Kidney epithelial cell (primary cell): ENCODE data around the gene CARMIL3. TPM values are rescaled to one million over a fixed set of nuclear protein-coding genes. Genes with fewer than 3 reads are reported as not detected.

ENCODE experiments used
- DNase-seq: peaks from one replicate; pipeline ENCODE4 v3.0.0-alpha.2; 2010; ENCODE audit warnings: low read depth
- H3K27me3 ChIP-seq: 2 replicates; pipeline ENCODE4 v1.6.0; 2011; ENCODE audit warnings: low read length; ENCODE audit not compliant: control insufficient read depth, insufficient read depth
- H3K36me3 ChIP-seq: 2 replicates; pipeline ENCODE4 v1.5.1; 2011; ENCODE audit warnings: low read length; ENCODE audit not compliant: control insufficient read depth, insufficient read depth
- H3K4me3 ChIP-seq: 2 replicates; pipeline ENCODE4 v1.5.1; 2011; ENCODE audit warnings: low read depth, mild to moderate bottlenecking, control low read depth, low read length
- CTCF ChIP-seq: IDR thresholded peaks from 2 replicates; pipeline ENCODE4 v1.5.1; 2011; ENCODE audit warnings: mild to moderate bottlenecking, moderate library complexity, low read length, control low read depth, inconsistent platforms; ENCODE audit not compliant: insufficient read depth, poor library complexity, severe bottlenecking
- total RNA-seq: library from RNA; depleted of rRNA; stranded (reverse); fragments of >200 nt; gene quantifications from 2 replicates; pipeline ENCODE4 v1.2.3, GENCODE V29; 2015

Gene CARMIL3
- total RNA-seq, 1 donor from 2014 or later: 1.5 TPM

DNA sequence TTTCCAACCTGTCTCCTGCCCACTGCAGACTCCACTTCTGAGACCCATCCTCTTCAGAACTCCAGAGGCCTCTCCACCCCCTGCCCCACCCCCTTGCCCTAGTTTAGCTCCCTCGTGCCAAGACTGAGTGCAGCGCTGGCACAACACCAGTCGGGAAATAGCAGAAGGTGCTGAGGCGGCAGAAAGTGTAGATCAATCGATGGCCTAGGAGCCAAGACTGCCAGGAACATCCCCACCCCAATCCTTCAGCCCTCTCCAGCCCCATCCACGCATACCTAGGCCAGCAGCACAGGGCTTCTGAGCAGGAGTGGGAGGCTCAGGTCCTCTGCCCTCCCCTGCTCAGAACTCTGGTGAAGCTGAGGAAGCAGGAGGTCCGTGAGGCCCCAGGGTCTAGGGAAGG lies 20.6 kb downstream of the CARMIL3 start:
- no peak for DNase-seq
- no peaks in the 10 kb centered on the region for H3K36me3 ChIP-seq
- peaks cover 38% of the 10 kb centered on the region for H3K27me3 ChIP-seq
- no peak overlapping the region for H3K4me3 ChIP-seq
- TF ChIP-seq CTCF: no peak

DNA sequence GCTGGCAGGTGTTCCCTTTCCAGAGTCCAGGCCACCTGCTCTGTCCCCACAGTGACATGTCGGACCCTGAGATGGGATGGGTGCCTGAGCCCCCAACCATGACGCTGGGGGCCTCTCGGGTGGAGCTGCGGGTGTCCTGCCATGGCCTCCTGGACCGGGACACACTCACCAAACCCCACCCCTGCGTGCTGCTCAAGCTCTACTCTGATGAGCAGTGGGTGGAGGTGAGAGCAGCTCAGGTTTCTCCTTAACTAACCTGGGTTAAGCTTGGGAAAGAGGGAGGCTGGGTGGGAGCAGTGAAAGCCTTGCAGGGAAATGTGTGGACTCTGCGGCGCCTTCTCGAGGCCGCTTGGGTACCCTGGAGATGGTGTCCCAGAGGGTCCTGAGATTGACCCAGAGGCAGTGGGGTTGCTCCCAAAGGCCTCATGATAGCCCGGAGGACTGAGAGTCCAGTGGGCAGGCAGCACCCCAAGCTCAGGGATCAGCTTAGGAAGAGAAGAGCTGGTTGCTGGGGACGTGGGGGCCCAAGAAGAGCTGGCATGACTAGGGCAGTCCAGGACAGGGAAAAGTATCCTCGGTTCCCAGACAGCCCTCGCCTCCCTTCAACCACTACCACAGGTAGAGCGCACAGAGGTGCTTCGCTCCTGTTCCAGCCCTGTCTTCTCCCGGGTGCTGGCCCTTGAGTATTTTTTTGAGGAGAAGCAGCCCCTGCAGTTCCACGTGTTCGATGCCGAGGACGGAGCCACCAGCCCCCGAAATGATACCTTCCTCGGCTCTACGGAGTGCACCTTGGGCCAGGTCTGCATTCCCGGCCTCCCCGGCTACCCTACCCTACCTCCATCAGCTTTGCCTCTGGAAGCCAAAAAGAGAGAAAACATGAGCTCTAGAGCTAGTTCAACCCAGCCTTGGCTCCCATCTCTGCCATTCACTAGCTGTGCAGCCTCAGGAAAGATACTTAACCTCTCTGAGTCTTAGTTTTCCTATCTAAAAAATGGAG lies 21.4 kb downstream of the CARMIL3 start:
- H3K27me3 ChIP-seq: peaks cover 38% of the 10 kb centered on the region
- DNase-seq: no peak
- no peak for TF ChIP-seq CTCF

GRCh38 chr14:24074625-24075484 lies 23.0 kb downstream of the CARMIL3 start:
- Histone ChIP-seq H3K36me3 (no peaks in the 10 kb centered on the region), H3K27me3 (peaks cover 31% of the 10 kb centered on the region), H3K4me3 (no peak overlapping the region)
- no peak for DNase-seq
- no peak for TF ChIP-seq CTCF

More for the DNA sequence above, 21.4 kb downstream of the CARMIL3 start:
- no peak overlapping the region for H3K4me3 ChIP-seq
- no peaks in the 10 kb centered on the region for H3K36me3 ChIP-seq

DNA sequence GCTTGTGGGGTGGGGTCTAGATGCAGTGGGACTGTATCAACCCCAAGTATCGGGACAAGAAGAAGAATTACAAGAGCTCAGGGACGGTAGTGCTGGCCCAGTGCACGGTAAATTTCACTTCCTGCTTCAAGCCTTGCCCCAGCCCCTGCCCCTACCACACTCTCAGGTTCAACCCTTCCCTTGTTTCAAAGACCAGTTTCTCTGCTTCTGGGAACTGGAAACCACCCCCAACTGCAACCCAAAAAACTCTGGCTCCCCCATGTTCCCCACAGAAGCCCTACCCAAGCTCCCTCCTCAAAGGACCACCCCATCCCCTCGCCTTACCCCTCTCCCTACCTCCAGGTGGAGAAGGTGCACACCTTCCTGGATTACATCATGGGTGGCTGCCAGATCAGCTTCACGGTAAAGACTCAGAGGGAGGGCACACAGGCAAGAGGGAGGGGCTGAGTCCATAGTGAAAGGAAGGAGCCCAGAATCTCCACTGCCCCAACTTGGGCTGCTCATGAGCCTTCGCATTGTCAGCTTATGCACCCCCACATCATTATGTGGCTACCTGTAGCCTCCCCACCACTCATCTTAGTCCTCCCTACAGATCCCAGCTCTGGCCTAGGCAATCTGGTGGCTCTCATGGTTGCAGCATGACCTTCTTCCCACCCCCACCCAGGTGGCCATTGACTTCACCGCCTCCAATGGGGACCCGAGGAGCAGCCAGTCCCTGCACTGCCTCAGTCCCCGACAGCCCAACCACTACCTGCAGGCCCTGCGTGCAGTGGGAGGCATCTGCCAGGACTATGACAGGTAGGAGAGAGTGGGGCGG lies 23.9 kb downstream of the CARMIL3 start:
- H3K27me3 ChIP-seq: peaks cover 33% of the 10 kb centered on the region
- no peaks in the 10 kb centered on the region for H3K36me3 ChIP-seq
- no peak for DNase-seq
- TF ChIP-seq CTCF: no peak
- H3K4me3 ChIP-seq: no peak overlapping the region

DNA sequence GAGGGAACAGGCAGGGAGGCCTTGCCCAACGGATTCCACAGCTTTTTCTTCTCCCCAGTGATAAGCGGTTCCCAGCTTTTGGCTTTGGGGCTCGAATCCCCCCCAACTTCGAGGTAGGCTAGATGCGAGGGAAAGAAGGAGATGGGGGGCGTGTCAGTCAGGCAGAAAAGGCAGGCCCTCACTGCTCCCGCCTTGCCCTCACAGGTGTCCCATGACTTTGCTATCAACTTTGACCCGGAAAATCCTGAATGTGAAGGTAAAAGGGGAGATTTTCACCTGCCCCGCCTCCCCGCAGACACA lies 24.4 kb downstream of the CARMIL3 start:
- H3K4me3 ChIP-seq: no peak overlapping the region
- DNase-seq: no peak
- no peak for TF ChIP-seq CTCF
- no peaks in the 10 kb centered on the region for H3K36me3 ChIP-seq
- peaks cover 30% of the 10 kb centered on the region for H3K27me3 ChIP-seq
